ENCODE data around the gene FOXP1. TPM values are rescaled to one million over a fixed set of nuclear protein-coding genes. Genes with fewer than 3 reads are reported as not detected.

The FOXP1 gene
- total and polyA plus RNA-seq, 2 donors (not counting 1 experiment from before 2014, with no cell fraction given): 70.3 to 101 TPM

DNA sequence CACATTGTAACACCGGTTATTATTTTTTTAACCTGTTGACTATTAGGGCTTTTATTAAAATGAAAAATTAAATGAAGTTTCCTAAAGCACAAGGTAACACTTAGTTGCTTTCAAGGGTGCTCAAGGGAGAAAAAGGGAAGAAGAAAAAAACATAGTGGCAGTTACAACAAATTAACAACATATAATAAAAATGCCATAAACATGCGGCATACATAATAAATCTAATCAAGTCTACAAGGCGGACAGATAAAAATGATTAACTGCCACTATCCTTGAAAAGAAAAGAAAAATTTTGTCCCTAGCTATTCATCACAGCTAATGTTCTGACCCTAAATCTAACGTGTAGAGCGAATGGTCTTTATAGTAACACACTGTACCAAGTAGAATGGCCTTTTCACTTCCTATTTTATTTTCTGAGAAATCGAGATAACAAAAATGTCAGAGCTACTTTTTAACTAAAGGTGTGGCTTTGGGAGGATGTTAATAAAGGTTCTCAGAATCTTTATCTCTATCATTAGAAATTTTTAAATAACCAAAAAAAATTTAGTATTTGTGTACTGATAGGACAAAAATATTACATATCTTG is 194.9 kb downstream of the FOXP1 start:
- Histone ChIP-seq H4K20me1 (ENCODE audit: control insufficient read depth, extremely low read depth, insufficient read depth, low read length) (no peaks in the 10 kb centered on the region), H3K36me3 (ENCODE audit: control insufficient read depth, insufficient read depth, low read length) (no peaks in the 10 kb centered on the region), H3K27me3 (ENCODE audit: control insufficient read depth, insufficient read depth, low read length) (no peaks in the 10 kb centered on the region), H3K9ac (ENCODE audit: insufficient read depth, low read length) (no peak overlapping the region), H3K27ac (ENCODE audit: insufficient read depth, low read length) (no peak overlapping the region), H3K4me2 (ENCODE audit: extremely low read depth, insufficient read depth, low read length) (no peak overlapping the region), H2AFZ (ENCODE audit: low read length) (no peak overlapping the region), H3K9me3 (ENCODE audit: control insufficient read depth, insufficient read depth, low read depth, low read length) (no peaks in the 10 kb centered on the region), H3K4me1 (ENCODE audit: control insufficient read depth, extremely low read depth, insufficient read depth, low read length) (peaks cover 6% of the 10 kb centered on the region), H3K4me3 (replicated peaks in 1 of 4; ENCODE audit: control extremely low read depth in 1 of 4, insufficient read depth in 1 of 4, low read depth in 3 of 4, low read length in 4 of 4) (no peak overlapping the region), H3K79me2 (ENCODE audit: control insufficient read depth, insufficient read depth, low read length) (no peaks in the 10 kb centered on the region)
- no peak for TF ChIP-seq EZH2 (IDR thresholded peaks at IDR 0.05; ENCODE audit: low read length, missing control alignments)
- TF ChIP-seq, protein P1, sequence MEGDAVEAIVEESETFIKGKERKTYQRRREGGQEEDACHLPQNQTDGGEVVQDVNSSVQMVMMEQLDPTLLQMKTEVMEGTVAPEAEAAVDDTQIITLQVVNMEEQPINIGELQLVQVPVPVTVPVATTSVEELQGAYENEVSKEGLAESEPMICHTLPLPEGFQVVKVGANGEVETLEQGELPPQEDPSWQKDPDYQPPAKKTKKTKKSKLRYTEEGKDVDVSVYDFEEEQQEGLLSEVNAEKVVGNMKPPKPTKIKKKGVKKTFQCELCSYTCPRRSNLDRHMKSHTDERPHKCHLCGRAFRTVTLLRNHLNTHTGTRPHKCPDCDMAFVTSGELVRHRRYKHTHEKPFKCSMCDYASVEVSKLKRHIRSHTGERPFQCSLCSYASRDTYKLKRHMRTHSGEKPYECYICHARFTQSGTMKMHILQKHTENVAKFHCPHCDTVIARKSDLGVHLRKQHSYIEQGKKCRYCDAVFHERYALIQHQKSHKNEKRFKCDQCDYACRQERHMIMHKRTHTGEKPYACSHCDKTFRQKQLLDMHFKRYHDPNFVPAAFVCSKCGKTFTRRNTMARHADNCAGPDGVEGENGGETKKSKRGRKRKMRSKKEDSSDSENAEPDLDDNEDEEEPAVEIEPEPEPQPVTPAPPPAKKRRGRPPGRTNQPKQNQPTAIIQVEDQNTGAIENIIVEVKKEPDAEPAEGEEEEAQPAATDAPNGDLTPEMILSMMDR (conservative IDR thresholded peaks at IDR 0.05 in 1 of 2, IDR thresholded peaks at IDR 0.05 in 1 of 2; ENCODE audit: low read depth in 1 of 2, low read length in 2 of 2): no peak
- DNase-seq (ENCODE audit: low read depth in 2 of 2): no peak

- no peak for TF ChIP-seq EZH2 (IDR thresholded peaks at IDR 0.05; ENCODE audit: low read length, missing control alignments)
- TF ChIP-seq, protein P1 (conservative IDR thresholded peaks at IDR 0.05 in 1 of 2, IDR thresholded peaks at IDR 0.05 in 1 of 2; ENCODE audit: low read depth in 1 of 2, low read length in 2 of 2): no peak
- H3K4me3 ChIP-seq (replicated peaks in 1 of 4; ENCODE audit: control extremely low read depth in 1 of 4, insufficient read depth in 1 of 4, low read depth in 3 of 4, low read length in 4 of 4): no peak overlapping the region
- H3K36me3 ChIP-seq (ENCODE audit: control insufficient read depth, insufficient read depth, low read length): no peaks in the 10 kb centered on the region
- H3K4me1 ChIP-seq (ENCODE audit: control insufficient read depth, extremely low read depth, insufficient read depth, low read length): peaks cover 6% of the 10 kb centered on the region
- no peak overlapping the region for H3K27ac ChIP-seq (ENCODE audit: insufficient read depth, low read length)
- no peak for DNase-seq (ENCODE audit: low read depth in 2 of 2)
- H3K27me3 ChIP-seq (ENCODE audit: control insufficient read depth, insufficient read depth, low read length): no peaks in the 10 kb centered on the region
- no peak overlapping the region for H3K9ac ChIP-seq (ENCODE audit: insufficient read depth, low read length)
- H3K4me2 ChIP-seq (ENCODE audit: extremely low read depth, insufficient read depth, low read length): no peak overlapping the region
- no peaks in the 10 kb centered on the region for H3K79me2 ChIP-seq (ENCODE audit: control insufficient read depth, insufficient read depth, low read length)
- H2AFZ ChIP-seq (ENCODE audit: low read length): no peak overlapping the region
- H4K20me1 ChIP-seq (ENCODE audit: control insufficient read depth, extremely low read depth, insufficient read depth, low read length): no peaks in the 10 kb centered on the region
- H3K9me3 ChIP-seq (ENCODE audit: control insufficient read depth, insufficient read depth, low read depth, low read length): no peaks in the 10 kb centered on the region
These were observed 195.9 kb downstream of the FOXP1 start for GRCh38 chr3:71387586-71387985.

GRCh38 chr3:71384837-71385716 is 198.5 kb downstream of the FOXP1 start:
- no peak overlapping the region for H3K4me3 ChIP-seq (replicated peaks in 1 of 4; ENCODE audit: control extremely low read depth in 1 of 4, insufficient read depth in 1 of 4, low read depth in 3 of 4, low read length in 4 of 4)
- no peak overlapping the region for H2AFZ ChIP-seq (ENCODE audit: low read length)
- no peaks in the 10 kb centered on the region for H3K36me3 ChIP-seq (ENCODE audit: control insufficient read depth, insufficient read depth, low read length)
- no peak overlapping the region for H3K27ac ChIP-seq (ENCODE audit: insufficient read depth, low read length)
- H3K4me2 ChIP-seq (ENCODE audit: extremely low read depth, insufficient read depth, low read length): no peak overlapping the region
- TF ChIP-seq, protein P1 (conservative IDR thresholded peaks at IDR 0.05 in 1 of 2, IDR thresholded peaks at IDR 0.05 in 1 of 2; ENCODE audit: low read depth in 1 of 2, low read length in 2 of 2): no peak
- TF ChIP-seq EZH2 (IDR thresholded peaks at IDR 0.05; ENCODE audit: low read length, missing control alignments): no peak
- no peaks in the 10 kb centered on the region for H3K9me3 ChIP-seq (ENCODE audit: control insufficient read depth, insufficient read depth, low read depth, low read length)
- DNase-seq (ENCODE audit: low read depth in 2 of 2): peak in 1 of 2 donors; percentile 53
- no peaks in the 10 kb centered on the region for H3K27me3 ChIP-seq (ENCODE audit: control insufficient read depth, insufficient read depth, low read length)
- no peak overlapping the region for H3K9ac ChIP-seq (ENCODE audit: insufficient read depth, low read length)
- H4K20me1 ChIP-seq (ENCODE audit: control insufficient read depth, extremely low read depth, insufficient read depth, low read length): no peaks in the 10 kb centered on the region
- H3K4me1 ChIP-seq (ENCODE audit: control insufficient read depth, extremely low read depth, insufficient read depth, low read length): peaks cover 2% of the 10 kb centered on the region
- no peaks in the 10 kb centered on the region for H3K79me2 ChIP-seq (ENCODE audit: control insufficient read depth, insufficient read depth, low read length)

All from fibroblast of lung (primary cell).